Liver (tissue), 3 donors: ENCODE measurements around the gene TOMM20.
"Not testable (repeated sequence)": the region's sequence is repeated elsewhere in the genome, so short reads cannot be mapped to it uniquely, and the experiment has no call there.

Experiments
- CTCF ChIP-seq: fragments of 150-350 bp; IDR thresholded peaks from 2 replicates; pipeline ENCODE4 v1.5.1; 2017; ENCODE audit warnings: improper control_type of control experiment, low read depth, low read length; ENCODE audit not compliant: missing input control
- EGR1 ChIP-seq, 2 donors: IDR thresholded peaks; 2 replicates each; pipeline ENCODE4 v1.6.1; 2016 to 2018; ENCODE audit warnings: antibody characterized with exemption in 2 of 2, low read depth in 2 of 2
- FOXA1 ChIP-seq: IDR thresholded peaks from 2 replicates; pipeline ENCODE4 v1.6.1; 2016; ENCODE audit warnings: antibody characterized with exemption
- FOXA2 ChIP-seq: IDR thresholded peaks from 2 replicates; pipeline ENCODE4 v1.6.1; 2016; ENCODE audit warnings: antibody characterized with exemption
- GABPA ChIP-seq, 2 donors: IDR thresholded peaks in 1 of 2; conservative IDR thresholded peaks in 1 of 2; 2 replicates each; pipeline ENCODE4 v1.6.1; 2016; ENCODE audit warnings: antibody characterized with exemption in 2 of 2, mild to moderate bottlenecking in 1 of 2, moderate library complexity in 1 of 2
- JUND ChIP-seq, 2 donors: IDR thresholded peaks; 2 replicates each; pipeline ENCODE4 v1.6.1; 2016; ENCODE audit warnings: antibody characterized with exemption in 2 of 2
- MAX ChIP-seq: IDR thresholded peaks from 2 replicates; pipeline ENCODE4 v1.6.1; 2016; ENCODE audit warnings: antibody characterized with exemption
- NR2F2 ChIP-seq: IDR thresholded peaks from 2 replicates; pipeline ENCODE4 v1.6.1; 2016; ENCODE audit warnings: antibody characterized with exemption
- RAD21 ChIP-seq, 2 donors: IDR thresholded peaks; 2 replicates each; pipeline ENCODE4 v1.6.1; 2016; ENCODE audit warnings: antibody characterized with exemption in 2 of 2, mild to moderate bottlenecking in 2 of 2
- REST ChIP-seq: IDR thresholded peaks from 2 replicates; pipeline ENCODE4 v1.6.1; 2016; ENCODE audit warnings: antibody characterized with exemption, mild to moderate bottlenecking
- RXRA ChIP-seq, 2 donors: IDR thresholded peaks; 2 replicates each; pipeline ENCODE4 v1.6.1; 2017 to 2018; ENCODE audit warnings: antibody characterized with exemption in 2 of 2, mild to moderate bottlenecking in 1 of 2
- TAF1 ChIP-seq: conservative IDR thresholded peaks from 2 replicates; pipeline ENCODE4 v1.6.1; 2016; ENCODE audit warnings: antibody characterized with exemption, mild to moderate bottlenecking
- YY1 ChIP-seq: IDR thresholded peaks from 2 replicates; pipeline ENCODE4 v1.6.1; 2016; ENCODE audit warnings: antibody characterized with exemption, mild to moderate bottlenecking
- ZBTB33 ChIP-seq: IDR thresholded peaks from 2 replicates; pipeline ENCODE4 v1.6.1; 2016; ENCODE audit warnings: antibody characterized with exemption
- donor health status: healthy.
- donor health status: healthy.

- TF ChIP-seq CTCF; REST; RAD21 (IDR thresholded peaks at IDR 0.05); TAF1; MAX; FOXA2; RXRA (IDR thresholded peaks at IDR 0.05); EGR1 (IDR thresholded peaks at IDR 0.05; ENCODE audit: low read depth in 2 of 2); GABPA (IDR thresholded peaks at IDR 0.05 in 1 of 2, conservative IDR thresholded peaks at IDR 0.05 in 1 of 2); YY1; JUND (IDR thresholded peaks at IDR 0.05); FOXA1; NR2F2; ZBTB33: not testable (repeated sequence)
Measured at GRCh38 chr1:235092415-235092814, 36.2 kb downstream of the TOMM20 start.
